CD4-positive, alpha-beta T cell treated with Interleukin-15 for 1 hour (primary cell): ENCODE measurements around the gene UBE2L6.
"Not testable (repeated sequence)": the region's sequence is repeated elsewhere in the genome, so short reads cannot be mapped to it uniquely, and the experiment has no call there.

ENCODE experiments used
- DNase-seq: peaks from one replicate; pipeline ENCODE4 v3.0.0-alpha.2; 2020

The UBE2L6 gene

GRCh38 chr11:57566005-57566904 lies 1.2 kb downstream of the UBE2L6 start:
- no peak for DNase-seq

GRCh38 chr11:57562596-57562995 lies 4.9 kb downstream of the UBE2L6 start:
- DNase-seq: no peak

- no peak for DNase-seq
Measured at GRCh38 chr11:57560146-57560545, 7.3 kb downstream of the UBE2L6 start.

GRCh38 chr11:57556041-57556440 lies 11.4 kb downstream of the UBE2L6 start:
- DNase-seq: no peak

- DNase-seq: no peak
Measured at GRCh38 chr11:57555393-57555792, 12.1 kb downstream of the UBE2L6 start.

- DNase-seq: no peak
Measured at GRCh38 chr11:57552479-57552878, 15.0 kb downstream of the UBE2L6 start.

- DNase-seq: no peak
Measured at GRCh38 chr11:57551941-57552340, 15.5 kb downstream of the UBE2L6 start.

- no peak for DNase-seq
Measured at GRCh38 chr11:57549983-57550382, 17.5 kb downstream of the UBE2L6 start.

- DNase-seq: peak; percentile 37
Measured at GRCh38 chr11:57547854-57548377, 19.6 kb downstream of the UBE2L6 start.

- DNase-seq: no peak
Measured at GRCh38 chr11:57546869-57547475, 20.5 kb downstream of the UBE2L6 start.

GRCh38 chr11:57546451-57546850 lies 21.0 kb downstream of the UBE2L6 start:
- no peak for DNase-seq

GRCh38 chr11:57545883-57546282 lies 21.6 kb downstream of the UBE2L6 start:
- DNase-seq: no peak

GRCh38 chr11:57544566-57544965 lies 22.9 kb downstream of the UBE2L6 start:
- no peak for DNase-seq

GRCh38 chr11:57543593-57543992 lies 23.9 kb downstream of the UBE2L6 start:
- DNase-seq: no peak

- DNase-seq: no peak
Measured at GRCh38 chr11:57542582-57542981, 24.9 kb downstream of the UBE2L6 start.

- no peak for DNase-seq
Measured at GRCh38 chr11:57541169-57541568, 26.3 kb downstream of the UBE2L6 start.

- DNase-seq: no peak
Measured at GRCh38 chr11:57539342-57539741, 28.1 kb downstream of the UBE2L6 start.

GRCh38 chr11:57536947-57537619 lies 30.4 kb downstream of the UBE2L6 start, which contains the start of gene SMTNL1:
SMTNL1 (plus strand) TSS chr11:57537595; CDS start chr11:57542643, 5,048 bp downstream.
- DNase-seq: no peak

GRCh38 chr11:57534449-57534848 lies 33.0 kb downstream of the UBE2L6 start:
- DNase-seq: not testable (repeated sequence)

- DNase-seq: peak; percentile 98
Measured at GRCh38 chr11:57530596-57531507, 36.6 kb downstream of the UBE2L6 start, which contains the start of gene TIMM10. TIMM10 (minus strand) TSS chr11:57530754; CDS start chr11:57530189, 565 bp downstream.

- DNase-seq: no peak
Measured at GRCh38 chr11:57530215-57530595, 37.3 kb downstream of the UBE2L6 start.

GRCh38 chr11:57529012-57529411 lies 38.5 kb downstream of the UBE2L6 start:
- DNase-seq: no peak
